OCI-LY1 (cell line): ENCODE measurements around the gene CATSPERD.

ENCODE experiments used
- H2AFZ ChIP-seq: fragments of 200-600 bp; sonication (generic), shearing (Covaris generic); 2 replicates; pipeline ENCODE4 v1.6.0; 2014; ENCODE audit warnings: antibody characterized with exemption, mild to moderate bottlenecking, low read length
- H3F3A ChIP-seq: fragments of 200-600 bp; sonication (generic), shearing (Covaris generic); 2 replicates; pipeline ENCODE4 v1.6.0; 2014; ENCODE audit warnings: mild to moderate bottlenecking, antibody characterized with exemption, low read length, moderate library complexity; ENCODE audit not compliant: insufficient read depth
- H3K27ac ChIP-seq: fragments of 200-600 bp; sonication (generic); 2 replicates; pipeline ENCODE4 v1.5.1; 2014; ENCODE audit warnings: low read length, mixed run types, mild to moderate bottlenecking, low read depth; ENCODE audit not compliant: poor library complexity, severe bottlenecking
- H3K27me3 ChIP-seq: fragments of 200-600 bp; sonication (generic); 2 replicates; pipeline ENCODE4 v1.6.0; 2014; ENCODE audit warnings: antibody characterized with exemption, mild to moderate bottlenecking, low read length, moderate library complexity; ENCODE audit not compliant: insufficient read depth
- H3K36me3 ChIP-seq: fragments of 200-600 bp; sonication (generic); 2 replicates; pipeline ENCODE4 v1.6.1; 2014; ENCODE audit warnings: mild to moderate bottlenecking, antibody characterized with exemption, low read length, moderate library complexity, mixed read lengths; ENCODE audit not compliant: insufficient read depth
- H3K4me1 ChIP-seq: fragments of 200-600 bp; sonication (generic); 2 replicates; pipeline ENCODE4 v1.5.1; 2014; ENCODE audit warnings: mild to moderate bottlenecking, low read length, moderate library complexity; ENCODE audit not compliant: insufficient read depth, severe bottlenecking
- H3K4me2 ChIP-seq: fragments of 200-600 bp; sonication (generic), shearing (Covaris generic); 2 replicates; pipeline ENCODE4 v1.6.1; 2014; ENCODE audit warnings: low read length
- H3K4me3 ChIP-seq: fragments of 200-600 bp; sonication (generic); 2 replicates; pipeline ENCODE4 v1.5.1; 2014; ENCODE audit warnings: low read length, low read depth, mild to moderate bottlenecking, mixed read lengths; ENCODE audit not compliant: poor library complexity, severe bottlenecking
- H3K79me2 ChIP-seq: fragments of 200-600 bp; shearing (Covaris generic); 2 replicates; pipeline ENCODE4 v1.6.1; 2016; ENCODE audit warnings: mixed run types, low read length, mixed read lengths; ENCODE audit not compliant: insufficient read depth
- H3K9ac ChIP-seq: fragments of 200-600 bp; sonication (generic), shearing (Covaris generic); 2 replicates; pipeline ENCODE4 v1.6.1; 2014; ENCODE audit warnings: mild to moderate bottlenecking, low read length, mixed read lengths
- H3K9me2 ChIP-seq: fragments of 200-600 bp; sonication (generic), shearing (Covaris generic); 2 replicates; pipeline ENCODE4 v1.6.1; 2014; ENCODE audit warnings: low read depth, mild to moderate bottlenecking, low read length, mixed read lengths
- H3K9me3 ChIP-seq: fragments of 200-600 bp; shearing (Covaris generic); 2 replicates; pipeline ENCODE4 v1.6.1; 2014; ENCODE audit warnings: low read length, mixed read lengths
- H4K20me1 ChIP-seq: fragments of 200-600 bp; sonication (generic), shearing (Covaris generic); 2 replicates; pipeline ENCODE4 v1.6.0; 2016; ENCODE audit warnings: mild to moderate bottlenecking, low read length; ENCODE audit not compliant: insufficient read depth
- CTCF ChIP-seq: fragments of 200-600 bp; sonication (generic), shearing (Covaris generic); IDR thresholded peaks from 2 replicates; pipeline ENCODE4 v1.5.1; 2017; ENCODE audit warnings: mild to moderate bottlenecking, antibody characterized with exemption, low read length, moderate library complexity, mixed read lengths
- EZH2 ChIP-seq: fragments of 200-600 bp; sonication (generic), shearing (Covaris generic); IDR thresholded peaks from 2 replicates; pipeline ENCODE4 v1.8.0; 2017; ENCODE audit warnings: borderline replicate concordance, mixed run types, mild to moderate bottlenecking, antibody characterized with exemption, low read length, moderate library complexity, mixed read lengths

The CATSPERD gene

GRCh38 chr19:5809469-5809868 is 89.0 kb downstream of the CATSPERD start:
- H3K79me2 ChIP-seq, result no peaks in the 10 kb centered on the region
- TF ChIP-seq EZH2 (no peak), CTCF (no peak)
- H3K9ac ChIP-seq, result no peak overlapping the region
- H3F3A ChIP-seq, result no peaks in the 10 kb centered on the region
- H3K27ac ChIP-seq, result no peak overlapping the region
- no peaks in the 10 kb centered on the region for H3K36me3 ChIP-seq
- H3K4me3 ChIP-seq, result no peak overlapping the region
- H4K20me1 ChIP-seq, result no peaks in the 10 kb centered on the region
- H3K27me3 ChIP-seq, result no peaks in the 10 kb centered on the region; the same call in 1 of the 2 replicates
- no peaks in the 10 kb centered on the region for H3K9me3 ChIP-seq
- peaks cover 8% of the 10 kb centered on the region for H3K4me1 ChIP-seq
- H3K9me2 ChIP-seq, result no peaks in the 10 kb centered on the region
- no peak overlapping the region for H3K4me2 ChIP-seq
- H2AFZ ChIP-seq, result no peak overlapping the region

- TF ChIP-seq EZH2 (no peak), CTCF (no peak)
- H3K4me1 ChIP-seq, result no peaks in the 10 kb centered on the region
Measured at GRCh38 chr19:5811117-5811516, 90.7 kb downstream of the CATSPERD start.

GRCh38 chr19:5814123-5814851 is 93.8 kb downstream of the CATSPERD start:
- no peaks in the 10 kb centered on the region for H3F3A ChIP-seq
- H3K36me3 ChIP-seq, result no peaks in the 10 kb centered on the region
- no peaks in the 10 kb centered on the region for H3K79me2 ChIP-seq
- H4K20me1 ChIP-seq, result no peaks in the 10 kb centered on the region
- H3K4me2 ChIP-seq, result no peak overlapping the region
- no peaks in the 10 kb centered on the region for H3K9me2 ChIP-seq
- H3K4me3 ChIP-seq, result no peak overlapping the region
- no peaks in the 10 kb centered on the region for H3K4me1 ChIP-seq
- H3K27me3 ChIP-seq, result peaks cover 6% of the 10 kb centered on the region; the same call in 1 of the 2 replicates
- no peaks in the 10 kb centered on the region for H3K9me3 ChIP-seq
- H2AFZ ChIP-seq, result no peak overlapping the region
- no peak overlapping the region for H3K9ac ChIP-seq
- no peak overlapping the region for H3K27ac ChIP-seq
- no peak for TF ChIP-seq EZH2
- no peak for TF ChIP-seq CTCF

More at GRCh38 chr19:5811117-5811516, 90.7 kb downstream of the CATSPERD start:
- Histone ChIP-seq H3K4me2 (no peak overlapping the region), H3K9me3 (no peaks in the 10 kb centered on the region), H2AFZ (no peak overlapping the region), H3K27ac (no peak overlapping the region), H4K20me1 (no peaks in the 10 kb centered on the region), H3K4me3 (no peak overlapping the region), H3K36me3 (no peaks in the 10 kb centered on the region), H3K9ac (no peak overlapping the region), H3K9me2 (no peaks in the 10 kb centered on the region), H3F3A (no peaks in the 10 kb centered on the region), H3K27me3 (peaks cover 6% of the 10 kb centered on the region; the same call in 1 of the 2 replicates), H3K79me2 (no peaks in the 10 kb centered on the region)
